Measurements from ENCODE around the gene GPANK1. TPM values are rescaled to one million over a fixed set of nuclear protein-coding genes. Genes with fewer than 3 reads are reported as not detected.

The GPANK1 gene
- total and polyA plus RNA-seq, 2 of the 13 experiments (the other 11 are each of a cell fraction or from before 2014, with no cell fraction given) = 15.4 to 22.8 TPM

GRCh38 chr6:31702819-31703716, 38.3 kb upstream of the GPANK1 start, which contains the start of gene ABHD16A (continued):
- TF ChIP-seq KIAA2018 (CRISPR knock-in tag; IDR thresholded peaks at IDR 0.05; ENCODE audit: borderline replicate concordance) (no peak), CBX1 (IDR thresholded peaks at IDR 0.05; ENCODE audit: low read depth) (peak; percentile 91), ZNF142 (CRISPR knock-in tag; IDR thresholded peaks at IDR 0.05) (0 out of 2 replicates have a peak, but pooled peaks have one; percentile 56), JUND (CRISPR knock-in tag; IDR thresholded peaks at IDR 0.05) (peak; percentile 53; the same call in 1 of the 2 replicates), ZNF510 (CRISPR knock-in tag; IDR thresholded peaks at IDR 0.05; ENCODE audit: low read depth) (peak; percentile 39; the same call in 1 of the 2 replicates), CBFB (CRISPR knock-in tag; IDR thresholded peaks at IDR 0.05) (peak; percentile 55; the same call in 1 of the 2 replicates), ESRRA (CRISPR knock-in tag; IDR thresholded peaks at IDR 0.05; ENCODE audit: low read depth) (no peak; the same call in 1 of the 2 replicates), CHD2 (IDR thresholded peaks at IDR 0.05; ENCODE audit: low read depth, low read length) (no peak), ISX (CRISPR knock-in tag; conservative IDR thresholded peaks at IDR 0.05) (0 out of 2 replicates have a peak, but pooled peaks have one; percentile 69)
- TF ChIP-seq, protein P1, sequence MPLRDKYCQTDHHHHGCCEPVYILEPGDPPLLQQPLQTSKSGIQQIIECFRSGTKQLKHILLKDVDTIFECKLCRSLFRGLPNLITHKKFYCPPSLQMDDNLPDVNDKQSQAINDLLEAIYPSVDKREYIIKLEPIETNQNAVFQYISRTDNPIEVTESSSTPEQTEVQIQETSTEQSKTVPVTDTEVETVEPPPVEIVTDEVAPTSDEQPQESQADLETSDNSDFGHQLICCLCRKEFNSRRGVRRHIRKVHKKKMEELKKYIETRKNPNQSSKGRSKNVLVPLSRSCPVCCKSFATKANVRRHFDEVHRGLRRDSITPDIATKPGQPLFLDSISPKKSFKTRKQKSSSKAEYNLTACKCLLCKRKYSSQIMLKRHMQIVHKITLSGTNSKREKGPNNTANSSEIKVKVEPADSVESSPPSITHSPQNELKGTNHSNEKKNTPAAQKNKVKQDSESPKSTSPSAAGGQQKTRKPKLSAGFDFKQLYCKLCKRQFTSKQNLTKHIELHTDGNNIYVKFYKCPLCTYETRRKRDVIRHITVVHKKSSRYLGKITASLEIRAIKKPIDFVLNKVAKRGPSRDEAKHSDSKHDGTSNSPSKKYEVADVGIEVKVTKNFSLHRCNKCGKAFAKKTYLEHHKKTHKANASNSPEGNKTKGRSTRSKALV (CRISPR knock-in tag; IDR thresholded peaks at IDR 0.05) = peak; percentile 51; the same call in 1 of the 2 replicates

Data from HepG2 (cell line).